GM18511 (cell line): ENCODE data around the gene STK32C.

ENCODE experiments used
- ATAC-seq: cut with Tn5 transposase; IDR thresholded peaks from one replicate; pipeline ENCODE4 v1.9.1; 2021; ENCODE audit warnings: mild to moderate bottlenecking, moderate library complexity; ENCODE audit not compliant: unreplicated experiment

STK32C gene

DNA sequence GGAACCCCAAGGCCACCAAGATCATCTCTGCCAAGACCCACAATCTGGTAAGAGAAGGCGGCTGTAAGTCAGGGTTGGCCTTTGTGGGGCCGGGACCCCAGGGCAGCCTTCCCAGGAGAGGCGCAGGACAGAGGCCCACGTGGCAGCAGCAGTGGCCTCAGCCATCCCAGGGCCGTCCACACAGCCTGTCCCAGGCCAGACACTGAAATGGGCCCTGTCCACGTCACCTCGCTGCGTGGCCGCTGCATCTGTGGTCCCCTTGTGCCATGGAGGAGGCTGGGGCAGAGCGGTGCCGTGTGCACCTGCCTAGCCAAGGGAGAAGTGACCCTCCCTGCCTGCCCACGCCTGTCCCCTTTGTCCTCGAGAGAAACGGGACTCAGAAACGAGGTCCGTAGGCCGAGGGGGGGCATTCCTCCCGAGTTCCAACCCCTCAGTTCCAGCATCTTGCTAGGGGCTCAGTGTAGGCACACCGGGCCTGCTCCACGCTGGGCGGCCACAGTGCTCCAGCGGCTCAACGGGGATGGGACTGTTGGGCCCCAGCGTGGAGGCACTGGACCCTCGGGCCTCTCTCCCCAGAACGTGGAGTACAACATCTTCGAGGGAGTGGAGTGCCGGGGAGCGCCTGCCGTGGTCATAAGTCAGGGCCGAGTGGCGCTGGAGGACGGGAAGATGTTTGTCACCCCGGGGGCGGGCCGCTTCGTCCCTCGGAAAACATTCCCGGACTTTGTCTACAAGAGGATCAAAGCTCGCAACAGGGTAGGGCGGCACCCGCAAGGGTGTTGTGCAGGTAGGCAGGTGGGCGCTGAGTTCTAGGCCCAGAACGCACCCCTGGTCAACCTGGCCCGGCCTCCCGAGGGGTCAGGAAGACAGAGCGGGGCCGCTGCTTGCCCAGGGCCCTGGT lies 105.4 kb downstream of the STK32C start:
- ATAC-seq: no peak

DNA sequence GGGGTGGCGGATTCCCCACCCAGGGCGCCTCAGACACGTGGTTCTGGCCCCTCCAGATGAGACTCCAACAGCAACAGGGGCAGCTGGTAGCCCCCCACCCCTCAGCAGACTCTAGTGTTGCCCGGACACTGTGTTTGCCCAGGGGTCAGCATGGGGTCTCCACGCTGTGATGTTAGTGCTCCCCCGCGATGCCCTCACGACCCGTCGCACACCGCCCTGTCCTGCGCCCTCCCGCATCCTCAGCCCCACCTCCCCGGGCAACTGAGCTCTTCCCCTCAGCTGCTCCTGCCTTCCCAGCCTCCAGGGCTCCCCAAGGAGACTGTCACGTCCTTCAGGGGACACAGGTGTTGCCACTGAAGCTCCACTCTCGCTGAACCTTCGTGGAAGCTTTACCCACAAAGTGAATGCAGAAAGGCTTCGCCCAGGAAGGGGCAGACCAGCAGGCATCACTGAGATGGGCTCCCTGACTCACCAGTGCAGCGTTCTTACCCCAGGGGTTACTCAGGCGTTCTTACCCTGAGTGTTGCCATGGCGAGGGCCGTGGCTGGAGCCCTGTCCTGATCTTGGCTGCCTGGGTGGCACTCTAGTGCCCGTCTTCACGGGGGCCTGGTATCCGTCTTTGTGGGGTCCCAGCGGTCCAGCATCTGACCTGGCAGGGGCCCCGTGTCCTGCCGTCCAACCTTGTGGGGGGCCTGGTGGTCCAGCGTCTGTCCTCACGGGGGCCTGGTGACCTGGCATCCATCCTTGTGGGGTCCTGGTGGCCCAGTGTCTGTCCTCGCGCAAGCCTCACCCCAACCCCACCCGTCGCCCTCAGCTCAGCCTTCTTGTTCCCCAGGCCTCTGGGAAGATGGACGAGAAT lies 106.4 kb downstream of the STK32C start:
- no peak for ATAC-seq

GRCh38 chr10:132200344-132201110 lies 107.2 kb downstream of the STK32C start:
- ATAC-seq: no peak

- no peak for ATAC-seq
Measured at GRCh38 chr10:132199854-132200311, 107.9 kb downstream of the STK32C start.

- ATAC-seq: no peak
Measured at GRCh38 chr10:132199268-132199853, 108.4 kb downstream of the STK32C start.

DNA sequence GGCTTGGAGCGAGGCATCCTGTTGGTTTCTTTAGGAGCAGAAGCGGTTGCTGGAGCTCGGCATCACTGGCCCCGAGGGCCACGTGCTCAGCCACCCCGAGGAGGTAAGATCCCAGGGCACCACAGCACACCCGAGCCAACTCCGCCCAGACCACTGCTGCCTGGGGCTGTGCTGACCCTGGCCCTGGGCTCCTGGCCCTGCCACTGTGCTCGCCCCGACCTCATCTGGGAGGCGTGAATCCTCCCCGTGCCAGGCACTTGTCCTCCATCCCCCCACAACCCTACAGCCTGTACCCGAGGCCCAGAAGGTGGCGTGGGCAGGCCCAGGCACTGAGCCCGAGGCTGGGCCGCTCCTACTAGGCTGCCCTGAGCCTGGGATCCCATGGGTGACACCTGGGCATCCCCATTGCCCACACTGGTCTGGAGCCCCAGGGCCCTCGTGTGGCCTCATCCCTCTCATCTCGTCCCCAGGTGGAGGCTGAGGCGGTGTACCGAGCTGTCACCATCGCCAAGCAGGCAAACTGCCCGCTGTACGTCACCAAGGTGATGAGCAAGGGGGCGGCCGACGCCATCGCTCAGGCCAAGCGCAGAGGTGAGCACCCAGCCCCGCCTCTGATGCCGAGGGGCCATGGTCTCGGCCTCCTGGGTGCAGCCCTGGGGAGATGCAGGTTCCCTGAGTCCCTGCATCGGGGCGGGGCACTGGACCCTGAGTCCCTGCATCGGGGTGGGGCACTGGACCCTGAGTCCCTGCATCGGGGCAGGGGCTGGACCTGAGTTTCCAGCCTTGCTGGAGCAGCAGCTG lies 109.2 kb downstream of the STK32C start:
- ATAC-seq: no peak

GRCh38 chr10:132198068-132198370 lies 109.7 kb downstream of the STK32C start:
- no peak for ATAC-seq

GRCh38 chr10:132197271-132198067 lies 110.3 kb downstream of the STK32C start:
- no peak for ATAC-seq

- ATAC-seq: no peak
Measured at GRCh38 chr10:132196178-132197113, 111.3 kb downstream of the STK32C start.

DNA sequence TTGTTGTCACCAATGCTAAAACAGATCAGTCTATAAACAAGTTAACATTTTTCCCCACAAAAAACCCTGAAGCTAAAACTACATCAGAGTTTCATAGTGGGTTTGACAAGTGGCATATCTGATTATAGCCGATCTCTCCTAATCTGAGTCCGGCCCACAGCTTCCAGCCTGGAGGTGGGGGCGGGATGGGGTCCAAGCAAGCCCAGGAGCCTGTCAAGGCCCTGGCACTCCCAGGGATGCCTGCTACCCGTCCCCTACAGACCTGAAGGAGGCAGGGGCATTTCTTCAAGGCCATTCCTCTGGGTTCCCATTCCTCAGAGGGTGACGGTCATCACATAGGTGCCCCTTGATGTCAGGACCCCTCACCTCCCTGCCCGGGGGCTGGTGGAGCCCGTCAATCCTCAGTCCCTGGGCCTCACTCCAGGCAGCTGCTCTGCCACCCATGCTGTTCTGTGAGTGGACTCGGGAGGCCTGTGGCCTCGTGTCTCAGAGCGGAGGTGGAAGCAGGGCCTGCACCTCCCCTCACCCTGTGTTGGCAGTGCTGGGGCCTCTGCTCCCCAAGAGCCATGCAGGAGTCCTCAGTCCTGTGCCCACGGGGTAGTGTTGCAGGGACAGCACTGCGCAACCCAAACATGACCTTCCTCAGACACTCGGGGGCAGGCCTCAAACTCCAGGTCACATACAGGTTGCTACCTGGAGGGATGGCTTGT lies 112.2 kb downstream of the STK32C start:
- ATAC-seq: no peak

GRCh38 chr10:132194726-132195125 lies 113.0 kb downstream of the STK32C start:
- no peak for ATAC-seq

- no peak for ATAC-seq
Measured at GRCh38 chr10:132193907-132194552, 113.7 kb downstream of the STK32C start.

DNA sequence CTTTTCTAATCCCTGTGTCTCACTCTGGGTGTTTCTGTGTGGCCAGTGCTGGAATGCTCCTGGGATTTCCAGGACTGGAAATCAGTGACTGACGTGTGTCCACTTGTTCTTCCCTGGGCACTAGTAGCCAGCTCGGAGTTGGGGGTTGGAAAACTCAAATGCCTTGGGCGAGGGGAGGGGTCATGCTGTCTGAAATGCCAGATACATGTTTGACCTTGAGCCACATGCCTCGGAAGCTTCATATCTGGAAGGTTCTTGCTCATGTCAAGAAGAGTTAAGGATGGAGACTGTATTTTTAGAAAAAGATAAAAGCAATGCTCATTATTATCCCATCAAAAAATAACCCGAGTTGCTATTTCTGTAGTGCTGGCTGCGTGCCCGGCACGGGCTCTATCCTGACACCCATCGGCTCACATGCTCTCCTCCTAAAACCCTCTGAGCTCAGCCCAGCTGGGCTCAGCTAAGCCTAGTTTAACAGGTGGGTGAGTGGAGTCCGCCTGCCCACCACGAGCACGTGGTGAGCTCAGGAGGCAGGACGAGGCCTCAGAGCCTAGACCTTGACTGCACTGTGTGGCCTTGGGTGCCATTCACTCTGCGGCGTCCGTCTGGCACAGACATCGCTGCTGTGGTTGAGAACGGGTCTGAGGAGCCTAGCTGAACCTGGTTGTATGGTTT lies 114.6 kb downstream of the STK32C start:
- ATAC-seq: no peak

- no peak for ATAC-seq
Measured at GRCh38 chr10:132192076-132192975, 115.4 kb downstream of the STK32C start.

DNA sequence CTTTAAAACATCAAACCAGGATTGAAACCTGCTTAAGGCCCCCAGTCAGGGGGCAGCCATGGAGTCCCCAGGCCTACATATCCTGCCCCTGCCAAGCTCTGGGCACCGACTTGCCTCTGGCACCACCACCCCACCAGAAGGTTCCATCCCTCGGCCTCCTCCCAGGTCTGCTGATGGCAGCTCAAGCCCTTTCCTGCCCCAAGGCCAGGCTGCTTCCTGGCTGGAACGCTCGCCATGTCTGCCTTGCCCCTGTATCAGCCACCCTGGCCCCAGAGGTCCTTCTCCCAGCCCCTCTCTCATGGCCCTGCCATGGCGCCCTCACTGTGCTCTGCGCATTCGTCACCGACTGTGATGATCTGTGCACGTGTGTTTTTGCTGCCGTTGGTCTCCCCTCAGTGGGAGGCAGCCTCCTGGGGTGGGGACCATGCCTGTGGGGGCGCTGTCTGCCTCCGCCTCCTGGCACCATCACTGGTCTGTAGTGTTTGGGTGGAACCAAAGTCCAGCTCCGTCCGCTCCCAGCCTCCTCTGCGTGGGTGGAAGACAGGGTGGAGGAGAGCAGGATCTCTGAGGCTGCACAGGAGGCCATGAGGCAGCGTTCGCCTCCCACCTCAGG lies 117.8 kb downstream of the STK32C start:
- no peak for ATAC-seq
